ENCODE results near the gene NAT10.

Gene NAT10

GRCh38 chr11:34191578-34191977 lies 86.1 kb downstream of the NAT10 start:
- DNase-seq, result no peak

GRCh38 chr11:34192481-34193401 lies 87.3 kb downstream of the NAT10 start:
- peak; percentile 98 for DNase-seq

- no peak for DNase-seq
Observed at GRCh38 chr11:34194576-34195335, 89.3 kb downstream of the NAT10 start.

Data from EL (cell line).